Suppressor macrophage treated with lipopolysaccharide for 1 hour (primary cell): ENCODE results near the gene ADD1.

Experiments
- DNase-seq, 3 donors: peaks; one replicate each; pipeline ENCODE4 v3.0.0-alpha.2; 2020 to 2022

The ADD1 gene

GRCh38 chr4:2843263-2843940, at the start of gene ADD1:
Gene ADD1, plus strand, starts transcription at chr4:2843844. Its CDS starts 32,072 bp downstream, at chr4:2875916.
- DNase-seq, result peak; percentile 91 to 95 (median 94)

GRCh38 chr4:2794486-2795299, 49.0 kb upstream of the ADD1 start:
- DNase-seq, result peak; percentile 80 to 87 (median 82)

GRCh38 chr4:2795300-2795892, 48.2 kb upstream of the ADD1 start:
- DNase-seq, result no peak

- no peak for DNase-seq
These were observed 47.5 kb upstream of the ADD1 start for GRCh38 chr4:2795893-2796848.

GRCh38 chr4:2796849-2797544, 46.6 kb upstream of the ADD1 start:
- no peak for DNase-seq

- DNase-seq, result peak in 1 of 3 donors; percentile 48
These were observed 45.9 kb upstream of the ADD1 start for GRCh38 chr4:2797545-2798305.

GRCh38 chr4:2798399-2799223, 45.0 kb upstream of the ADD1 start:
- DNase-seq, result peak; percentile 94 to 97 (median 95)

- peak in 1 of 3 donors; percentile 52 for DNase-seq
These were observed 44.3 kb upstream of the ADD1 start for GRCh38 chr4:2799224-2799911.

GRCh38 chr4:2799971-2800690, 43.5 kb upstream of the ADD1 start:
- peak in 2 of 3 donors; percentile 35 to 62 for DNase-seq

- peak; percentile 96 to 97 (median 97) for DNase-seq
These were observed 42.7 kb upstream of the ADD1 start for GRCh38 chr4:2800691-2801596.

- no peak for DNase-seq
These were observed 40.8 kb upstream of the ADD1 start for GRCh38 chr4:2802618-2803531.

- DNase-seq, result peak; percentile 94 to 96 (median 96)
These were observed 39.8 kb upstream of the ADD1 start for GRCh38 chr4:2803624-2804448.

GRCh38 chr4:2804449-2804972, 39.1 kb upstream of the ADD1 start:
- no peak for DNase-seq

GRCh38 chr4:2804973-2805501, 38.6 kb upstream of the ADD1 start:
- no peak for DNase-seq
